Left forelimb (tissue), 1 donor: ENCODE data around the gene RTN4RL1.

Experiments
- DNase-seq: peaks from one replicate; pipeline ENCODE4 v3.0.0-alpha.2; 2018; ENCODE audit warnings: low spot score

RTN4RL1 gene, protein sequence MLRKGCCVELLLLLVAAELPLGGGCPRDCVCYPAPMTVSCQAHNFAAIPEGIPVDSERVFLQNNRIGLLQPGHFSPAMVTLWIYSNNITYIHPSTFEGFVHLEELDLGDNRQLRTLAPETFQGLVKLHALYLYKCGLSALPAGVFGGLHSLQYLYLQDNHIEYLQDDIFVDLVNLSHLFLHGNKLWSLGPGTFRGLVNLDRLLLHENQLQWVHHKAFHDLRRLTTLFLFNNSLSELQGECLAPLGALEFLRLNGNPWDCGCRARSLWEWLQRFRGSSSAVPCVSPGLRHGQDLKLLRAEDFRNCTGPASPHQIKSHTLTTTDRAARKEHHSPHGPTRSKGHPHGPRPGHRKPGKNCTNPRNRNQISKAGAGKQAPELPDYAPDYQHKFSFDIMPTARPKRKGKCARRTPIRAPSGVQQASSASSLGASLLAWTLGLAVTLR

DNA sequence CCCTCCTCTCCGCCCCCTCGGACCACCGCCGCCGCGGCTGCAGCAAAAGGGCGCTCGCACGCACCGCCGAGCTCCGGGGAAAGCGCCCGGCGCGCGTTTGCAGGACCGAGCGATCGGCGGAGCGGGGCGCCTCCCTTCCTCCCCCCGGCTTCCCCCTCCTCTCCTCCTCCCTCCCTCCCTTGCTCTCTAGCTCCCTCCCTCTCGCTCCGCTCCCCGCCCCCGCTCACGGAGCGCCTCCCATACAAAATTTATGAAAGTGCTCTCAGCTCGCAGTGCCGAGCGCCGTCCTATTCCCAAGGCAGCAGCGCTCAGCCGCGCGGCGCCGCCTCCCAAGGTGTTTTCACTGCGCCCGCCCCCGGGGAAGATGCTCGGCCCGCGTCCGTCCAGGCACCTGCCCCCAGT is at the start of gene RTN4RL1:
Gene RTN4RL1, minus strand, starts transcription at position 115 of the 402 bp plus-strand sequence. CDS start 469 bp downstream, outside the sequence.
- no peak for DNase-seq

DNA sequence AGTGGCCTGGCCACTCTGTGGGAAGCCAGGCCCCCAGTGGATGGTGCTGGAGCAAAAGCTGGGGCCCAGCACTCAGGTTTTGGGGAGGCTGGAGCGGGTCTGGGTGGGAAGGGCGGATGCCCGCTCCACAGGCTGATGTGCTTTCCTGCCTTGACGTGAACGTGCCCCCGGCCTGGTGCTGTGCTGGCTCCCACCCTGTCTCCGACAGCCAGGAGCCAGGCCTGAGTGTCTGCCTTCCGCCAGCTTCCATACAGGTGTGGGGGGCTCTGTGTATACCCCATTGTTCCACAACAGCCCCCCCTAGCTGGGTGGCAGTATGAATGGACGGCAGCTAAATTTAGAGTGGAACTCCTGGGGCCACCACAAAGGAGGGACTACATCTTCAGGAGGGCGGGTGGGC is 49.8 kb upstream of the RTN4RL1 start:
- no peak for DNase-seq

DNA sequence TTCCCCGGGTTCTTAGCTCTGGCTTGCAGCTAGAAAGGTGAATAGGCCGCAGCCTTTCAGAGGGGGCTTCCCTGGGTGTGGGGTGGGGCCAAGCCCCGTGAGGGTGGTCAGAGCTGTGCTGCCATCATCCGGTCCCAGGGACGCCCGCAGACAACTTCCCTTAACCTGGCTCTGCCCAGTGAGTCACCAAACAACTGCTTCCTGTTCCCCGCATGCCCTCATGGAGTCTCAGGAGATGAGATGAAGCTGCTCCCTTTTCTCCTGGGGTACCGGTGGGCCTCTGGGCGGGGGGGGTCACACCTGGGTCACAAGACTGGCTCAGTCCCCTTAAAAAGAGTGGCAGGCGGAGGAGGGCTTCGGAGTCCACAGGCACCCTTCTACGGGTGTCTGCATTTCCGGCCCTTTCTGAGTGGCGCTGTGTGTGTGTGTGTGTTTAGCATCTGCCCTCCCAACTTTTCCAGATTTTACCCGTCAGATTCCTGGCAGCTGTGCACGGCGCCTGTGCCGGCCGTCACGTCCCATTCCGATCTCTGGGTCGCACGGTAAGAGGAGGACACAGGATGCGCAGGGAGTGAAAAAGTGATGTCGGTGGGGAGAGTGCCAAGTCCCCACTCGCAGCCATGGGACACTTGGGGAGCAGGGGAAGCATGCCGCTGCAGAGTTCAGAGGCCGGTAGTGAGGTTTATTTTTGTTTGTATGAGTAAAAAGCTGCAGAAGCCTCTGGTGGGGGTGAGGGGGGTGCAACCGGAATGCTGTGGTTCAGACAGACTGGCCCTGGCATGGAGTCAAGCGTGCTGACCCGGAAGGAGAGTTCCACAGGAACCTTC is 46.5 kb upstream of the RTN4RL1 start:
- peak; percentile 68 for DNase-seq

DNA sequence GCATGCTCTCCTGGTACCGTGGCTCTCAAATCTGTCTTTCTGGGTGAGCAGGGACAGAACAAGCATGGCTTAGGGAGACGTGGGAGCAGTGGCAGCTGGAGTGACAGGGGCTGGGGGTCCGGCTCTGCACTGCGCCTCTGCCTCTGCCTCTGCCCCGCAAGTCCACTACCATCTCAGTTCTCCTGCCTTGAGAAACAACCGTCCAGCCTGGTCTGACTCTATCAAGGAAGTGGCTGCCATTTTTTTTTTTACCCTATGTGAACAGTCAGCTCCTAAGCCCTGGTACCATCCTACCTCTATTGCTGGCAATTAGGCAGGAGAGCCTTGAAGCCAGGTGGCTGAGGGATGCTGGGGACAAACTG is 45.9 kb upstream of the RTN4RL1 start:
- DNase-seq, result no peak

DNA sequence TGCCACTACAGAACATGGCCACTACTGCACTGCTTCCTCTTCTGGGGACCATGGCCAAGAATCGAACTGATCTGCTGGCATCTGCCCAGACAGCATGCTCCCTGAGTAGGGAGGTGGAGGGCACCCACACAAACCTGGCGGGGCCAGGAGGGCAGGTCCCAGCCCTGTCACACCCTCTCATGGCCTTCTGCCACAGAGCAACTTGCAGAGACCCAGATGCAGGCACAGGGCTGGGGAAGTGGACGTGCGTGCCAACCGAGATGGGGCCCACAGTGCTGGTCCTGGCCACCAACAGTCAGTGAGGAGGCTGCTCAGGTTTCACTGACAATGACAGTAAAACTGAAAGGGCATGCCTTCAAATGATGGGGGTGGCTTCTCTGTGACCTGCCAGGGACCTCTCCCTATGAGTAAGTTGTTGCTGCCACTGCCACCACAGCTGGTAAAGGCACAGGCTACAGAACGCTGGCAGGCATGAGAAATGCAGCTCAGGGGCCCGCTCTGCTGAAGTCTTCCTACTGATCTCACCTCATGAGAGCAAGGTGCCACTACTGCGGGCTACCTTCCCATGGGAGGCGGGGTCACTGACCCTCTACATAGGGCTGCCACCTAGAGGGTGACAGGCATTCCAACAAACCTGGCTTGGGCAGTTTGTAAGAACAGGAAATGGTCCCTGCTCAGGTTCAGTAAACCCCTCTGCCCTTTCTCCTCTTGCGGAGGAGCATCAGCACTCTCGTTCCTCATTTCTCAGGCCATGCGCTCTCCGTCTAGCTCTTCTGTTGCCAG is 45.3 kb upstream of the RTN4RL1 start:
- peak; percentile 62 for DNase-seq

DNA sequence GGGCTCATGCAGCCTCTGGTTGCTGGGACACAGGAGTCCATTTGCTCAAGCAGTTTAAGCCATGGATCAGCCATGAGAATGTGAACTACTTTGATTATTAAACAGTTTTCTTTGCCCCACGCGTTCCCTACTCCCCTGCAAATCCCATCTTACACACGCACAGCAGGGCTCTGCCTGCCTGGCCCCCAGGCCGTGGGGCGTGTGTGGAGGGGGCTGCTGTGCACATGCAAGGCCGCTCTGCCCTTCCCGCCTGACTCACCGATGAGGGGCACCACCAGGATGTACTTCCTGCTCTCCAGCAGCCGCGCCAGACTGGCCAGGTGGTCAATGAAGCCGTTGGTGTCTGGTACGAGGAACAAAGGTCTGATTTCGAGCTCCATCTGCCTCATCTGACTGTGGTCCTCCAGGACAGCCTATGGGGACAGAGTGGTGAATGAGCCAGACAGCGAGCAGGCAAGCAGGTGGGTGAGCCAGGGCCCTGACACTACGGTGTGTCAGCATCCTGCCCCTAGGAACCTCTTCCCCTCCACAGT is 43.5 kb upstream of the RTN4RL1 start:
- DNase-seq, result peak; percentile 52

DNA sequence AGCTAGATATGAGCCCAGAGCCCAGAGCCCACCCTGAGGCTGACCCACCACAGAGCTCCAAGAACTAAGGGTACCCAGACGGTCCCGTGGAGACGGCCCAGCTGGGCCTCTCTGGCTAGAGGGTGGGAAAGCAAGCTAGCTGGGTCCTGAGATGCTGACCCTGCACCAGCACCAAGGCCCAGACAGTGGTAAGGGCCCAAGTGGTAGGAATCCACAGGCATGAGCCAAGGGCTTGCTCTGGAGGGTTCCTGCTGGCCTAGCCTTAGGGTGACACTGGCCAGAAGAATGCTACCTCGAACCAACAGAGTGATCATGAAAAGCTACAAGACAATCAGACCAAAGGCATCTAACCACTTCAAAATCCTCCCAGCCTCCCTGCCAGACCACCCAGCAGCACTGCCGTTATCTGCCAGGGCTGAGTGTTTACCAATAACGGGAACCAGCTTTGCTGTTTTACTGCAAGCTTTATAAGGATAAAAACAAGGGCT is 42.9 kb upstream of the RTN4RL1 start:
- DNase-seq, result peak; percentile 55

DNA sequence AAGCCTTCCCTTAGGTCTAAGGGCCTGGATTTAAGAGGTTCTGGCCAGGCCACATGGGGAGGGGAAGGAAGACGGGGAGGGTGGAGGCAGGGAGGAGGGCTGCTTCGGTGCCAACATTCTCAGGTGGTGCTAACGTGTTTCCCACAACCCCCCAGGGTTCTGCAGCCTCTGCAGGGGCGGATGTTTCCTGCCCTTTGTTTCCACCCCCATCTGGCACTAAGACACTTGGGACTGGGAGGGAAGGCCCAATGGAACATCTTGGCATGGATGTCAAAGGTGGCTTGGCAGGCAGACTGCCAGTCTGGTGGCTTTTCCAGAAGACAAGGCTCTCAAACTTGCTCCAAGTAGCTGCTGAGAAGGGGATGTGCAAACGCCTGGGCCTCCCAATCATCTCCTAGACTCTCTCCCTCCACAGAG is 42.5 kb upstream of the RTN4RL1 start:
- DNase-seq, result no peak

DNA sequence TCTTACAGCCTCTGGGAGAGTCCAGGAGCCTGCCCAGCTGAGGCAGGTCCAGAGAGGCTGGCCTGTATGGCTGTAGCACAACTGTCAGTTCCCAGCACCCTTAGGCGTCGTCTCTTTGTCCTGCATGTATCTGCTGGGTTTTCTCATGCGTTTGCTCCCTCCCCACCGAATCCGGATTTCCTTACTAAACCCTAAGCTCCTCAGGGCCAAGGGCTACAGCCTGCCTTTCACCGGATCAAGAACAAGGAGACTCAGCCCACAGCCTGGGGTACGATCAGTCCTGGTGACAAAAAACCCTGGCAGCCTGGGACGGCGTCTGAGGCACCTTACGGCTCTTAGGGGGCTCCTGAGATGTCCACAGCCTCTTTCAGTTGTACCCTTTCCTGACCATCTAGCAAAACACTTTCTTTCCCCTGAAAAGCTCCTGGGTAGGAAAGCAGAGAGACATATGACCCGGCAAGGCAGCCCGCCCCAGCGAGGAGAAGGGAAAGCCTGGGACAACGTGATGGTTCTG is 42.0 kb upstream of the RTN4RL1 start:
- no peak for DNase-seq

DNA sequence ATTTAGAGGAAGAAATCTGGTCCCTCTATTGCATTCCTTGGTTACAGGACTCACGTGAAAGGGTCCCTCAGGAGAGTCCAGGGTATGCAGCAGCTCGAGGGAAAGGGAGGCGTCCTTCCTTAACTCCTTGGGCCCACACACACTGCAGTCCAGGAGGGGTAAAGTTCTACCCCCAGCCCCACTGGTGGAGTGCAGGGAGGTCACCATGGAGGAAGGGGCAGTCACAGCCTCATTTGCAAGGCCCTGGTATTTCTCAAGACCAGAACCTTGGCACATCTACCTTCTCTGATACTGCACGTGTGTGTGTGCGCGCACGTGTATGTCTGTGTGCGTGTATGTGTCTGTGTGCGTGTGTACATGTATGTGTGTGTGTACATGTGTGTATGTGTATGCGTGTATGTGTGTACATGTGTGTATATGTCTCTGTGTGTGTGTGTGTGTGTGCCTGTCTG is 40.8 kb upstream of the RTN4RL1 start:
- DNase-seq, result no peak

DNA sequence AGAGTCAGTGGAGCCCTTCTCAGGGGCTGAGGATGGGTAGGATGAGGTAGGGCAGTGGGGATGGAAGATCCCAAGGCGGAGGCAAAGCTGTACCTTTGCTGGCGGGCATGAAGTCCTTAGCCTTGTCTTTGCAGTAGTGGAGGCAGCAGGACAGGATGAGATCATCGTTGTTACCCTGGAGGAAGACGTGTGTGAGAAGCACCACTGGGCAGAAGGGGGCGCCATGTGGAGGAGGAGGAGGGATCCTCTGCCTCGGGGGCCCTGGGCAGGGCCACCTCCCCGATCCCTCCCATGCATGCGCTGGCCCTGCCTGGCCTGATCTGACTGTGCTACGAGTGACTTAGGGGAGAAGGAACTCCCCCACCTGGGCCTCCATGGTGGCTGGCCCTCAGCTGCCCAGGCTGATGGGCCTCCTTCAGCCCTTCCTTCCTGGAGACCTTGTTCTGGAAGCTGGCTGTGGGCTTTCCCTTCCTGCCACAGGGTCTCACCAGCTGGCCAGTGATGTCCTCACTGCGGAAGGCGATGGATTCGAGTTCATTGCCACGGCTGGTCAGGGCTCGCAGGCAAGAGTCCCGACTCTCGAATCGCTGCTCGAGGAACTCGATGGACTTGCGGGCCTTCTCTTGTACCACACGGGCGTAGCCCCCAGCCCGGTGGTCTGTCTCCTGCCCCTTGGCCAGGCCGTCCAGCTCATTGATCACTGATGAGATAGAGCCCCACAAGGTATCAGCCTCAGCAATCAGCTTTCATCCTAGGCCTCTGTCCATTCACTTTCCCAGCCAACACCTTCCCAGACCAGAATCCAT is 40.0 kb upstream of the RTN4RL1 start:
- DNase-seq, result no peak

DNA sequence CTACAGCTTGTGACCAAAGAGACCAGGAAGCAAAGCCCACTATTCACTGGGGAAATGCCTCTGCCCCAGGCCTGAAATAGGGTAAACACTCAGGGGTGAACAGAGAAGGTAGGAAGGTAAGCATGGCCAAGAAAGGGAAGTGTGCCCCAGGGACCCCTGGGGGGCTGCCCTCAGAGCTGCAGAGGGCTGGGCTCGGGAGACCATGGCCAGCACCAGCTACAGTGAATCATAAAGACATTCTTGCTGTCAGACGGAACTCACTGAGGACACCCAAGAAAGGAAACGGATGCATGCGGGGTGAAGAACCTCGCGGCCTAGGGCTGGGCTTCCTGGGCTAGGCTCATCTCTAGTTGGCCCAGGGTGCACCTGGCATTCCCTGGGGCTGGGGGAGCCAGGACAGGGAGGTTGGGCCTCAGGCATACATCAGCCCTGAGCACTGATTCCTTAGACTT is 39.4 kb upstream of the RTN4RL1 start:
- no peak for DNase-seq

DNA sequence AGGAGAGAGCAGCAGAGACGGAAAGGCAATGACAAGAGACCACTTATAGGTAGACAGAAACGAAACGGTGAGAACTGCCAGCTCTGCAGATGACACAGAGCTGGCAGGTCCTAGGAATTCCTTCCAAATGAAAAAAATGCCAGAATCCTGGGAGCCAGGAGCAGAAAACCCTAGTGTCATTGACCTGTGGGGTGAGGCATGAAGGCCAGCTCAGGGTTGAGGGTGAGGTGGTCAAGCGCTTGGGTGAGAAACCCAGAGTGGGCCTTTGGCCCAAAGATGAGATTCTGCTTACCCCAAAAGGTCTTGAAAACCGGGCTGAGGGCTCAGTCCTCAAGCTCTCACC is 39.0 kb upstream of the RTN4RL1 start:
- no peak for DNase-seq

DNA sequence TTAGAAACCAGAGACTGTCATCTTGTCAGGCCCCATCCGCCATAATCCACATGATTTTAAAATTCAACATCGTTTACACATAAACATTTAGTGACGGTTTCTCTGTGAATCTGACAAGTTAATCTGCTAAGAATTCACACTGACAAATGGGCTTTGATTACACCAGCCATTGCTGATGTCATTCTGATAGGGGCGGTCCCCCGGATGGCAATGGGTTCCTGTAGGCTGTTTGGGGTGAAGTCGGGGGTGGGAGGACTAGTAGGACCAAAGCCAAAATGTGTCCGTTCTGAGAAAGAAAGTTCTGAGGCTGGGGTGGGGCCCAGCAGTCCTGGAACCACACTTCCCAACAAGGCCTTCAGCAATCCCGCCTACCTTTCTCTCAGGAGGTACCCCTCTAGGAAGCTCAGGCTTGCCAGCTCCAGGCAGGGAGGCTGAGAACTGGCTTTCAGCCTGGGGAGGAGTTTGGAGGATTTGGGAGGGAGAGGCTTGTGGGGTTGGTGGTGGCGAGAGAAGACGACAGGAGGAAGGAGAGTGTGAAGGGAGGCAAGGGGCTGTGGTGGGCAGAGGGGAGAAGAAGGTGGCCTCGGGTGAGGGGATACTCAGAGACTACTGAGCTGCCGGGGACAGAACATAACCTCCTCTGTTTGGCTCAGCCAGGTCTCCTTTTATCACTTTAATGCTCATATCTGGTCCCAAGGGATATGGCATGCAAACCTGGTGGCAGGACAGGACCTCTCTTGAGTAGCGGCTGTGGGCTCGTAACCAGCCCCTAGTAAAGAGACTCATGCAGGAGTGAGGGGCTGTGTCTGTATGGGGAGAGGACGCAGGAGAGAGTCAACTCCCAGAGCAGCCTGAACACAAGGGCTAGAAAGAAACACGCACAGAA is 38.4 kb upstream of the RTN4RL1 start:
- no peak for DNase-seq

DNA sequence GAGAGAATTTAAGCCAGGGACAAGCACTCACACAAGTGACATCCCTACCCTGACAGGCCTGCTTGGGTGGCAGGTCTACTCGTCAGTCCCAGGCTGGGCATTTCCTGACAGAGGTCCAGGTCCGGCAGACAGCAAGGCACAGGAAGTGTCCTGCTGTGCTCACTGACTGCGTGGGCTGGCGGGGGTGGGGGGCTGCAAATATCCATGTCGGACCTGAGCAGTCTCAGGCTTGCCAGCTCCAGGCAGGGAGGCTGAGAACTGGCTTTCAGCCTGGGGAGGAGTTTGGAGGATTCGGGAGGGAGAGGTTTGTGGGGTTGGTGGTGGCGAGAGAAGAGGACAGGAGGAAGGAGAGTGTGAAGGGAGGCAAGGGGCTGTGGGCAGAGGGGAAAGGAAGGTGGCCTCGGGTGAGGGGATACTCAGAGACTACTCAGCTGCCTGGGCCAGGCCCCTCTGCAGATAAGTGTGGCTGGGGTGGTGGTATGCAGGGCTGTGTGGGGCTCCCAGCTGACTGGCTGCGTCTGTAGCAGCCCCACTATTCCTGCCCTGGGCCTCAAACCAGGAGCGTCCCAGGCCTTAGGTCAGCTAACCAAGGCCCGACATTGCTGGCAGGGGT is 37.5 kb upstream of the RTN4RL1 start:
- no peak for DNase-seq

DNA sequence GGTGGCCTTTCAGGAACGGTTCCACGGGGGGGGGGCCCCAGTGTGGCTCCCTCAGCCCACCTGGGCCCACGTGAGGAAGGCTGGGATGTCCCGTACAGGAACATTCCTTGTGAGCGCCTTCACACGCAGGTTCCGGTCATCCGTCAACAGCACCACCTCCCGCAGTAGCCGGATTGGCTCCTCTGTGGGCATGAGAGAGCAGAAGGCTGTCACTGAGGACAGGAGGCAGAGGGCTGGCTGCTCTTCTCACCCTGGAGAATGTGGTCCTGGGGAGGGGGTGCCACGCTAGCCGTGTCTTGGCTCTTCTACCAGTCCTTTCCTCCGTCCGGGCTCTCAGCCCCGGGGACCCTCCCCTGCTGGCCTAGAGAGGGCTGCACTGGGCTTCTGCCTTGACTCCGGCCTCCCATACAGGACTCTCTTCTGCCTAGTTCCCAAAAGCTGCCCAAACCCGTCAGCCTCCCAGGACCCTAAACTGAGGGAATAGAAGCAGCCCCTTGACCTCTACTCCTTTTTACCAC is 36.4 kb upstream of the RTN4RL1 start:
- DNase-seq, result no peak

DNA sequence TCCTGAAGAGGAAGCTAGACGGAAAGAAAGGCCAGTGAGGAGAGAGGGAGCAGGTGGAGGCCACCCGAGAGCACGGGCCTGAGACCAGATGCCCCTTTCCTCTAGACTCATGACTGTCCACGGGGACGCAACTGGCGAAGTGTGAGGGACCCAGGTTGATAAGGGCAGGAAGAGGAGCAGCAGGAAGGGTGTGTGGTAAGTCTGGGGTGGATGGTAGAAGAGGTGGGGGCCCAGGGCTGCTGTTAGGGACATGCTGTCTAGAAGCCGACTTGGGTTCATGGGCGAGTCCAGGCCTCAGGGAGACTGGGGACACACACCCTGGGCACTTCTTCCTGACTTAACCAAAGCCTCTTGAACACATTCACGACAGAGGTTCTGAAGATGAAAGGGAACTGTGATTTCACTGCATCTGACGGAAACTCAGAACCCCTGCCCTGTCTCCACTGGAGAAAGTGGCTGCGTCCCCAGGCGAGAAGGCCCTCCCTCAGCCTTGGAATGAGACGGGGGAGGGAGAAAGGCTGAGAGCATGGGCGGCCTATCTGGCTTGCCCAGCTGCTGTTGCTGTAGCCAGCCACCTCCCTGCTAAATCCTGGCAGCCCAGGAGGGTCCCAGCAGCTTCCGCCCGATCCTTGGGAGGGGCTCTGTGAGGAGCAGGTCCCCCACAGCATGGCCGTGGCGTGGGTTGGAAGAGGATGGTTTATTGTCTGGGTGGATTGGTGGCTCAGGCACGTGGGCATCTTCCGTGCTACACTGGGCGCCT is 35.7 kb upstream of the RTN4RL1 start:
- DNase-seq, result no peak

DNA sequence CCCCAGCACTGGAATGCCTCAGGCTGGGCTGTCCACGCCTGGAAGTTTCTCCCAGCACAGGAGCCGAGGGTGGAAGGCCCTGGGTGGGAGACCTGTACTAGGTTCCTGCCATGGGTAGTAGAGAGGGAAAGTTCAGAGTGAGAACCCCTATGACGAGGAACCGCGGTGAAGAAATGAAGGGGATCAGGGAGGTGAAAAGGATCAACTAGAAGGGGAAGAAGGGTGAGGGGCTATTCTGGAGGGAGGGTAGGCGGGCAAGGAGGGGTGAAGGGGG is 35.2 kb upstream of the RTN4RL1 start:
- DNase-seq, result no peak
